ENCODE data around the gene GPR52. TPM values are rescaled to one million over a fixed set of nuclear protein-coding genes. Genes with fewer than 3 reads are reported as not detected.

GPR52 gene
- total and polyA plus RNA-seq, 2 of the 13 experiments (the other 11 are each of a cell fraction or from before 2014, with no cell fraction given) = 0.25 to 1.5 TPM

DNA sequence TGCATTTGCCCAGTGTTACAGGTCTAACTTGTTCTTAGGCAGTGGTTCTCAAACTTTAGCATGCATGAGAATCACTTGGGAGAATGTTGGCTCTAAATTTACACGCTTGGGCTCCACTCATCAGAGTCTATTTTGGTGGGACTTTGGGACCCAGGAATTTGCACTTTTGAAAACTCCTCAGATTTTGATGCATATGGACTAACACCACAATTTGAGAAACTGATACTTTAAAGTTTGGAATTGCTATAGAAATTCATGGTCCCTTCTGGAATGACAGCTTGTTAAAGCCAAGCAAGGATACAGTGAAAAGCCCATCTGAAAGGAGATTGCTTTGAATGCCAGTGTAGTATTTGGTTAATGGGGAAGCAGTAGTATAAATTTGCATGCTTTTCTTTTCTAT lies 31.5 kb downstream of the GPR52 start:
- CTCF ChIA-PET (ENCODE audit: low intra/inter-chr PET ratio, low total read pairs) = no interaction called here
- Histone ChIP-seq H3K4me3 (replicated peaks in 1 of 3; ENCODE audit: insufficient read depth in 1 of 3, low read depth in 2 of 3, low read length in 3 of 3) (no peak overlapping the region), H3K9ac (ENCODE audit: insufficient read depth, low read depth, low read length) (no peak overlapping the region), H4K20me1 (ENCODE audit: insufficient read depth, low read length) (no peaks in the 10 kb centered on the region), H3K27me3 (ENCODE audit: control insufficient read depth in 1 of 2, insufficient read depth in 2 of 2, low read length in 2 of 2) (no peaks in the 10 kb centered on the region), H3K9me3 (ENCODE audit: low read length) (no peaks in the 10 kb centered on the region), H3K27ac (ENCODE audit: extremely low read length, insufficient read depth, low read length) (no peak overlapping the region), H3K4me2 (ENCODE audit: low read depth, low read length) (no peak overlapping the region), H3K36me3 (replicated peaks in 1 of 2; ENCODE audit: control insufficient read depth in 1 of 2, insufficient read depth in 2 of 2, low read length in 2 of 2) (no peaks in the 10 kb centered on the region), H2AFZ (ENCODE audit: low read length) (no peak overlapping the region), H3K4me1 (ENCODE audit: insufficient read depth, low read length) (no peaks in the 10 kb centered on the region), H3K79me2 (ENCODE audit: insufficient read depth, low read length) (no peaks in the 10 kb centered on the region)
- FAIRE-seq (no peak), ATAC-seq (no peak), DNase-seq (ENCODE audit: low spot score) (no peak)
- TF ChIP-seq CCAR2 (optimal IDR thresholded peaks at IDR 0.05; ENCODE audit: low read depth, low read length) = no peak
- intact Hi-C loops (cut with micrococcal nuclease; ENCODE audit: unreplicated experiment) (no loop called here), in situ Hi-C loops (cut with HindIII; ENCODE audit: extremely low pct_ligation_motif_present, low pct_unique_long_range_greater_than_20kb) (no loop called here)
- no TSS peak for BruUV-seq (replicated peaks)
- WGBS (ENCODE audit: low lambda C conversion rate) = 100% methylated on average over 1 of the region's 1 CpG
- POLR2A ChIA-PET = no interaction called here

GRCh38 chr1:174480324-174480723 lies 32.6 kb downstream of the GPR52 start:
- Histone ChIP-seq H3K27ac (ENCODE audit: extremely low read length, insufficient read depth, low read length) (no peak overlapping the region), H3K36me3 (replicated peaks in 1 of 2; ENCODE audit: control insufficient read depth in 1 of 2, insufficient read depth in 2 of 2, low read length in 2 of 2) (no peaks in the 10 kb centered on the region), H3K79me2 (ENCODE audit: insufficient read depth, low read length) (no peaks in the 10 kb centered on the region), H3K9ac (ENCODE audit: insufficient read depth, low read depth, low read length) (no peak overlapping the region), H3K4me2 (ENCODE audit: low read depth, low read length) (no peak overlapping the region), H3K27me3 (ENCODE audit: control insufficient read depth in 1 of 2, insufficient read depth in 2 of 2, low read length in 2 of 2) (no peaks in the 10 kb centered on the region), H4K20me1 (ENCODE audit: insufficient read depth, low read length) (no peaks in the 10 kb centered on the region), H3K4me3 (replicated peaks in 1 of 3; ENCODE audit: insufficient read depth in 1 of 3, low read depth in 2 of 3, low read length in 3 of 3) (no peak overlapping the region), H2AFZ (ENCODE audit: low read length) (no peak overlapping the region), H3K4me1 (ENCODE audit: insufficient read depth, low read length) (no peaks in the 10 kb centered on the region), H3K9me3 (ENCODE audit: low read length) (no peaks in the 10 kb centered on the region)
- in situ Hi-C loops (cut with HindIII; ENCODE audit: extremely low pct_ligation_motif_present, low pct_unique_long_range_greater_than_20kb) (no loop called here), intact Hi-C loops (cut with micrococcal nuclease; ENCODE audit: unreplicated experiment) (no loop called here)
- no peak for ATAC-seq
- no peak for DNase-seq (ENCODE audit: low spot score)
- no TSS peak for BruUV-seq (replicated peaks)
- WGBS (ENCODE audit: low lambda C conversion rate) = 100% methylated on average over 1 of the region's 1 CpG
- ChIA-PET CTCF (ENCODE audit: low intra/inter-chr PET ratio, low total read pairs) (no interaction called here), POLR2A (no interaction called here)
- no peak for TF ChIP-seq NFIB (CRISPR knock-in tag; IDR thresholded peaks at IDR 0.05; ENCODE audit: borderline replicate concordance)
- TF ChIP-seq ZNF883 (CRISPR knock-in tag; IDR thresholded peaks at IDR 0.05; ENCODE audit: not compliant biosample characterization) = no peak
- TF ChIP-seq ZZZ3 (CRISPR knock-in tag; IDR thresholded peaks at IDR 0.05; ENCODE audit: borderline replicate concordance) = no peak
- TF ChIP-seq, protein P1, sequence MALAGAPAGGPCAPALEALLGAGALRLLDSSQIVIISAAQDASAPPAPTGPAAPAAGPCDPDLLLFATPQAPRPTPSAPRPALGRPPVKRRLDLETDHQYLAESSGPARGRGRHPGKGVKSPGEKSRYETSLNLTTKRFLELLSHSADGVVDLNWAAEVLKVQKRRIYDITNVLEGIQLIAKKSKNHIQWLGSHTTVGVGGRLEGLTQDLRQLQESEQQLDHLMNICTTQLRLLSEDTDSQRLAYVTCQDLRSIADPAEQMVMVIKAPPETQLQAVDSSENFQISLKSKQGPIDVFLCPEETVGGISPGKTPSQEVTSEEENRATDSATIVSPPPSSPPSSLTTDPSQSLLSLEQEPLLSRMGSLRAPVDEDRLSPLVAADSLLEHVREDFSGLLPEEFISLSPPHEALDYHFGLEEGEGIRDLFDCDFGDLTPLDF (CRISPR knock-in tag; IDR thresholded peaks at IDR 0.05) = no peak
- TF ChIP-seq ZFP36 (IDR thresholded peaks at IDR 0.05; ENCODE audit: borderline replicate concordance, low read depth, low read length, partially characterized antibody) = no peak
- TF ChIP-seq ZNF609 (CRISPR knock-in tag; IDR thresholded peaks at IDR 0.05; ENCODE audit: borderline replicate concordance) = no peak
- no peak for TF ChIP-seq JARID2 (CRISPR knock-in tag; IDR thresholded peaks at IDR 0.05; ENCODE audit: insufficient replicate concordance)
- TF ChIP-seq KDM1A (CRISPR knock-in tag; IDR thresholded peaks at IDR 0.05) = no peak
- no peak for TF ChIP-seq ESRRA (CRISPR knock-in tag; IDR thresholded peaks at IDR 0.05; ENCODE audit: low read depth)
- no peak for TF ChIP-seq NRL (CRISPR knock-in tag; IDR thresholded peaks at IDR 0.05; ENCODE audit: borderline replicate concordance)
- TF ChIP-seq GABPB1 (CRISPR knock-in tag; IDR thresholded peaks at IDR 0.05) = no peak
- FAIRE-seq = no peak
